ENCODE results near the gene FNDC1.
A peak's percentile ranks its signal among the peaks of the same experiment; 100 is the strongest.
"Not testable (repeated sequence)": the region's sequence is repeated elsewhere in the genome, so short reads cannot be mapped to it uniquely, and the experiment has no call there.

Gene FNDC1

GRCh38 chr6:159169193-159169555, at the start of gene FNDC1:
Gene FNDC1, plus strand, starts transcription at chr6:159169400. Its CDS starts 197 bp downstream, at chr6:159169597.
- DNase-seq (ENCODE audit: low spot score): peak; percentile 90
- TF ChIP-seq CTCF (IDR thresholded peaks at IDR 0.05; ENCODE audit: borderline replicate concordance, control extremely low read depth, extremely low read depth, insufficient read depth, missing control alignments): peak; percentile 53
- in situ Hi-C loops (cut with MboI; ENCODE audit: low sequenced_read_pairs, unreplicated experiment): no loop called here

DNA sequence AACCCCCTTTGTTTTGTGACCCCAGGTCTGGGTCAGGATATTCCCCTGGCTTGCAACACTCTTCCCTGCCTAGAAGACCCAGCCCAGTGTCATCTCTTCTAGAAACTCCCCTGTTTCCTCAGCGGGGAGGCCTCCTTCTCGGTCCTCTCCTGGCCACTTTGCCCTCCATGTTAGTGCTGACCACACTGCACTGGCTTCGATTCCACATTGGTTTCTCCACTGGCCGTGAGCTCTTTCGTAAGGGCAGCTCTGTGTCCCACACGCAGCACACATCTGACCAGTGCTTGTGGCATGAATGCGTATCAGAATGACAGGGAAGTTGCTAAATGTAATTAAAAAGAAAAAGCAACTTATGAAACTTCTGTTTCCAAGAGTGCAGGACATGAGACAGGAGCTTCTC, 49.4 kb upstream of the FNDC1 start:
- in situ Hi-C loops (cut with MboI; ENCODE audit: low sequenced_read_pairs, unreplicated experiment): loop anchor here (25.0 kb wide), 2 partner anchors 407 to 907 kb away; no protein-coding TSS in a partner anchor
- DNase-seq (ENCODE audit: low spot score): no peak
- no peak for TF ChIP-seq CTCF (IDR thresholded peaks at IDR 0.05; ENCODE audit: borderline replicate concordance, control extremely low read depth, extremely low read depth, insufficient read depth, missing control alignments)

- DNase-seq (ENCODE audit: low spot score): no peak
- no peak for TF ChIP-seq CTCF (IDR thresholded peaks at IDR 0.05; ENCODE audit: borderline replicate concordance, control extremely low read depth, extremely low read depth, insufficient read depth, missing control alignments)
- in situ Hi-C loops (cut with MboI; ENCODE audit: low sequenced_read_pairs, unreplicated experiment): loop anchor here (25.0 kb wide), 2 partner anchors 409 to 909 kb away; no protein-coding TSS in a partner anchor
These were observed 47.7 kb upstream of the FNDC1 start for GRCh38 chr6:159121486-159121885.

DNA sequence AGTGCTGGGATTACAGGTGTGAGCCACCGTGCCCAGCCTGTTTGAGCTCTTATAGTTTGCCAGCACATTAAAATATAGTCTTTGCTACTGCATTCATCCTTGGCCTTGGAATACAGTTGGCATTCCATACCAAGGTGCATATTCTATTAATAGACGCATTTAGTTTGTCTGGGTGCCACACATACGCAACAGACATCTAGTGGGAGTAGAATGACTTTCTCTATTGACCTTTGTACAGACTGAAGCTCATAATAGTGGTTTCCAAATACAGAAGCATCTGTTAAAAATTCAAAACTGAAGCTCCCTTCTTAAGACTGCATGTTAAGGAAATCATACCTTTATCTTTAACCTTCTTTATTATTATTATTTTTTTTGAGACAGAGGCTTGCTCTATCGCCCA, 46.7 kb upstream of the FNDC1 start:
- in situ Hi-C loops (cut with MboI; ENCODE audit: low sequenced_read_pairs, unreplicated experiment): loop anchor here (25.0 kb wide), 2 partner anchors 410 to 910 kb away; no protein-coding TSS in a partner anchor
- DNase-seq (ENCODE audit: low spot score): no peak
- no peak for TF ChIP-seq CTCF (IDR thresholded peaks at IDR 0.05; ENCODE audit: borderline replicate concordance, control extremely low read depth, extremely low read depth, insufficient read depth, missing control alignments)

GRCh38 chr6:159123831-159124230, 45.4 kb upstream of the FNDC1 start:
- in situ Hi-C loops (cut with MboI; ENCODE audit: low sequenced_read_pairs, unreplicated experiment): loop anchor here (25.0 kb wide), 2 partner anchors 412 to 912 kb away; no protein-coding TSS in a partner anchor

DNA sequence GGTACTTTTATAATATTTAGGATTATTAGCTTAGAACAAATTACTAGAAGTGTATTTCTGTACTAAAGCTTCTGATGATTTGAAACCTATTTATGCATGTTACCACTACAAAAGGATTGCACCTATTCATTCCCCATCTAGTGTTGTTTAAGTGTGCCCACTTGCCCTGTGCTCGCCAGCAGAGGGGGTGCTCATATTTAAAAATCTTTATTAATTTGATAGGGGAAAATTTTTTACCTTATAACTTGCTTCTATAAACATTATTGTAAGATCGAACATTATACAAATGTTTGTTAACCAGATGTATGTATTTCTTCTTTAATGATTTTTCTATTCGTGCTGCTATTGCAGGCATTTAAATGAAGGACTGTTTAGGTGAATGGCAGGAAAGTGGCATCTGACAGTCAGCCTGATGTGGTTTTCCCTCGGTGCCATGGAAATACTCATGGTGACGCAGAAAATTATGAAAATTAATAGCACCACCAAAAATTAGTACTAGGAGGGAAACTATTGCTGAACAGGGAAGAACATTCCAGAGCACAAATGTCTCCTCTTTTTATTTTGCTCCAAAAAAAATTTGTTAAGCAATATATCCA, 44.1 kb upstream of the FNDC1 start:
- in situ Hi-C loops (cut with MboI; ENCODE audit: low sequenced_read_pairs, unreplicated experiment): no loop called here
- no peak for TF ChIP-seq CTCF (IDR thresholded peaks at IDR 0.05; ENCODE audit: borderline replicate concordance, control extremely low read depth, extremely low read depth, insufficient read depth, missing control alignments)
- DNase-seq (ENCODE audit: low spot score): no peak

More at GRCh38 chr6:159123831-159124230, 45.4 kb upstream of the FNDC1 start:
- DNase-seq (ENCODE audit: low spot score): not testable (repeated sequence)

GRCh38 chr6:159125951-159126352, 43.2 kb upstream of the FNDC1 start:
- in situ Hi-C loops (cut with MboI; ENCODE audit: low sequenced_read_pairs, unreplicated experiment): no loop called here
- no peak for TF ChIP-seq CTCF (IDR thresholded peaks at IDR 0.05; ENCODE audit: borderline replicate concordance, control extremely low read depth, extremely low read depth, insufficient read depth, missing control alignments)
- no peak for DNase-seq (ENCODE audit: low spot score)

All from GM13976 (cell line).